Liver (tissue), 9 donors: ENCODE measurements around the gene PDCD1. TPM values are rescaled to one million over a fixed set of nuclear protein-coding genes. Genes with fewer than 3 reads are reported as not detected.
"Not testable (repeated sequence)": the region's sequence is repeated elsewhere in the genome, so short reads cannot be mapped to it uniquely, and the experiment has no call there.

Experiments
- DNase-seq: peaks from one replicate; pipeline ENCODE4 v3.0.0-alpha.2; 2017; ENCODE audit warnings: low spot score
- H3K27ac ChIP-seq, 2 donors: one replicate each; pipeline ENCODE4 v1.7.0; 2013; ENCODE audit warnings: inconsistent platforms in 2 of 2, low read length in 2 of 2, control low read depth in 1 of 2, low read depth in 1 of 2, mild to moderate bottlenecking in 1 of 2
- H3K27me3 ChIP-seq, 4 donors: one replicate each; pipeline versions ENCODE4 v1.6.1 to v1.7.0; 2013; ENCODE audit warnings: low read length in 3 of 4, inconsistent platforms in 1 of 4, mild to moderate bottlenecking in 1 of 4, moderate library complexity in 1 of 4; ENCODE audit not compliant: control insufficient read depth in 4 of 4, insufficient read depth in 4 of 4
- H3K36me3 ChIP-seq, 4 donors: one replicate each; pipeline versions ENCODE4 v1.6.1 to v1.7.0; 2013; ENCODE audit warnings: low read length in 3 of 4, mild to moderate bottlenecking in 3 of 4, low read depth in 1 of 4, moderate library complexity in 1 of 4; ENCODE audit not compliant: control insufficient read depth in 4 of 4, insufficient read depth in 3 of 4
- H3K4me1 ChIP-seq, 4 donors: one replicate each; pipeline versions ENCODE4 v1.6.1 to v1.7.0; 2013; ENCODE audit warnings: low read length in 3 of 4, mild to moderate bottlenecking in 3 of 4, moderate library complexity in 1 of 4; ENCODE audit not compliant: control insufficient read depth in 4 of 4, insufficient read depth in 4 of 4
- H3K4me3 ChIP-seq, 3 donors: one replicate each; pipeline versions ENCODE4 v1.6.1 to v1.7.0; 2013; ENCODE audit warnings: low read length in 3 of 3, control low read depth in 1 of 3, low read depth in 1 of 3, mild to moderate bottlenecking in 1 of 3
- H3K9ac ChIP-seq, 2 donors: one replicate each; pipeline ENCODE4 v1.7.0; 2013; ENCODE audit warnings: low read length in 2 of 2, mild to moderate bottlenecking in 2 of 2, moderate library complexity in 2 of 2, control low read depth in 1 of 2, low read depth in 1 of 2
- H3K9me3 ChIP-seq, 4 donors: one replicate each; pipeline versions ENCODE4 v1.6.1 to v1.7.0; 2013; ENCODE audit warnings: low read length in 3 of 4; ENCODE audit not compliant: control insufficient read depth in 4 of 4
- EGR1 ChIP-seq, 2 donors: IDR thresholded peaks; 2 replicates each; pipeline ENCODE4 v1.6.1; 2016 to 2018; ENCODE audit warnings: antibody characterized with exemption in 2 of 2, low read depth in 2 of 2
- FOXA1 ChIP-seq: IDR thresholded peaks from 2 replicates; pipeline ENCODE4 v1.6.1; 2016; ENCODE audit warnings: antibody characterized with exemption
- FOXA2 ChIP-seq: IDR thresholded peaks from 2 replicates; pipeline ENCODE4 v1.6.1; 2016; ENCODE audit warnings: antibody characterized with exemption
- GABPA ChIP-seq, 2 donors: IDR thresholded peaks in 1 of 2; conservative IDR thresholded peaks in 1 of 2; 2 replicates each; pipeline ENCODE4 v1.6.1; 2016; ENCODE audit warnings: antibody characterized with exemption in 2 of 2, mild to moderate bottlenecking in 1 of 2, moderate library complexity in 1 of 2
- HNF4A ChIP-seq, 2 donors: conservative IDR thresholded peaks; 2 replicates each; pipeline ENCODE4 v1.6.1; 2016; ENCODE audit warnings: antibody characterized with exemption in 2 of 2, mild to moderate bottlenecking in 2 of 2
- HNF4G ChIP-seq: IDR thresholded peaks from 2 replicates; pipeline ENCODE4 v1.6.1; 2016; ENCODE audit warnings: antibody characterized with exemption
- MAX ChIP-seq: IDR thresholded peaks from 2 replicates; pipeline ENCODE4 v1.6.1; 2016; ENCODE audit warnings: antibody characterized with exemption
- RAD21 ChIP-seq, 2 donors: IDR thresholded peaks; 2 replicates each; pipeline ENCODE4 v1.6.1; 2016; ENCODE audit warnings: antibody characterized with exemption in 2 of 2, mild to moderate bottlenecking in 2 of 2
- RXRA ChIP-seq, 2 donors: IDR thresholded peaks; 2 replicates each; pipeline ENCODE4 v1.6.1; 2017 to 2018; ENCODE audit warnings: antibody characterized with exemption in 2 of 2, mild to moderate bottlenecking in 1 of 2
- SP1 ChIP-seq: IDR thresholded peaks from 2 replicates; pipeline ENCODE4 v1.6.1; 2018; ENCODE audit warnings: antibody characterized with exemption, mild to moderate bottlenecking
- ZBTB33 ChIP-seq: IDR thresholded peaks from 2 replicates; pipeline ENCODE4 v1.6.1; 2016; ENCODE audit warnings: antibody characterized with exemption
- WGBS: extraction: QIAGEN DNeasy Blood & Tissue Kit; methylation state at CpG from one replicate; pipeline ENCODE4 v1.1.7; 2013; 5-methylcytosine and 5-hydroxymethylcytosine counted together
- polyA plus RNA-seq, 2 donors: library from polyadenylated mRNA; stranded (reverse) in 1 of 2; unstranded in 1 of 2; fragments of 200-250 nt in 1 of 2; fragments of >200 nt in 1 of 2; fragmentation: Nextera tagmentation in 1 of 2; extraction: Ambion mirVana in 1 of 2; gene quantifications; one replicate each; pipeline versions ENCODE4 v1.2.1 to v1.2.3, GENCODE V29; 2013 to 2015
- total RNA-seq, 2 donors: library from RNA; depleted of rRNA; stranded (reverse); fragments of >200 nt; gene quantifications; one replicate each; pipeline ENCODE4 v1.2.3, GENCODE V29; 2014
- TF ChIP-seq, protein P1 (sequence below): IDR thresholded peaks from 2 replicates; pipeline ENCODE4 v1.6.1; 2016; ENCODE audit warnings: antibody characterized with exemption, mild to moderate bottlenecking
- TF ChIP-seq, protein P2 (sequence below): IDR thresholded peaks from 2 replicates; pipeline ENCODE4 v1.6.1; 2016; ENCODE audit warnings: antibody characterized with exemption
- donor health status: healthy.
- donor health status: healthy.
- donor health status: healthy.
- donor health status: healthy.
- donor health status: healthy.

Gene PDCD1
- total and polyA plus RNA-seq, 4 donors = 0.20 to 0.37 (median 0.25) TPM; not detected in 1

- no peak for DNase-seq
- no peak overlapping the region for H3K9ac ChIP-seq
- H3K27me3 ChIP-seq = no peaks in the 10 kb centered on the region
- no peaks in the 10 kb centered on the region for H3K4me1 ChIP-seq
- WGBS = 73% methylated on average over 4 of the region's 4 CpGs
- H3K36me3 ChIP-seq = no peaks in the 10 kb centered on the region
- TF ChIP-seq SP1 (no peak), FOXA1 (no peak), RAD21 (IDR thresholded peaks at IDR 0.05) (no peak), EGR1 (IDR thresholded peaks at IDR 0.05; ENCODE audit: low read depth in 2 of 2) (no peak), RXRA (IDR thresholded peaks at IDR 0.05) (no peak), ZBTB33 (no peak), GABPA (IDR thresholded peaks at IDR 0.05 in 1 of 2, conservative IDR thresholded peaks at IDR 0.05 in 1 of 2) (no peak), MAX (no peak), HNF4G (no peak), HNF4A (conservative IDR thresholded peaks at IDR 0.05) (no peak)
- TF ChIP-seq, protein P1, sequence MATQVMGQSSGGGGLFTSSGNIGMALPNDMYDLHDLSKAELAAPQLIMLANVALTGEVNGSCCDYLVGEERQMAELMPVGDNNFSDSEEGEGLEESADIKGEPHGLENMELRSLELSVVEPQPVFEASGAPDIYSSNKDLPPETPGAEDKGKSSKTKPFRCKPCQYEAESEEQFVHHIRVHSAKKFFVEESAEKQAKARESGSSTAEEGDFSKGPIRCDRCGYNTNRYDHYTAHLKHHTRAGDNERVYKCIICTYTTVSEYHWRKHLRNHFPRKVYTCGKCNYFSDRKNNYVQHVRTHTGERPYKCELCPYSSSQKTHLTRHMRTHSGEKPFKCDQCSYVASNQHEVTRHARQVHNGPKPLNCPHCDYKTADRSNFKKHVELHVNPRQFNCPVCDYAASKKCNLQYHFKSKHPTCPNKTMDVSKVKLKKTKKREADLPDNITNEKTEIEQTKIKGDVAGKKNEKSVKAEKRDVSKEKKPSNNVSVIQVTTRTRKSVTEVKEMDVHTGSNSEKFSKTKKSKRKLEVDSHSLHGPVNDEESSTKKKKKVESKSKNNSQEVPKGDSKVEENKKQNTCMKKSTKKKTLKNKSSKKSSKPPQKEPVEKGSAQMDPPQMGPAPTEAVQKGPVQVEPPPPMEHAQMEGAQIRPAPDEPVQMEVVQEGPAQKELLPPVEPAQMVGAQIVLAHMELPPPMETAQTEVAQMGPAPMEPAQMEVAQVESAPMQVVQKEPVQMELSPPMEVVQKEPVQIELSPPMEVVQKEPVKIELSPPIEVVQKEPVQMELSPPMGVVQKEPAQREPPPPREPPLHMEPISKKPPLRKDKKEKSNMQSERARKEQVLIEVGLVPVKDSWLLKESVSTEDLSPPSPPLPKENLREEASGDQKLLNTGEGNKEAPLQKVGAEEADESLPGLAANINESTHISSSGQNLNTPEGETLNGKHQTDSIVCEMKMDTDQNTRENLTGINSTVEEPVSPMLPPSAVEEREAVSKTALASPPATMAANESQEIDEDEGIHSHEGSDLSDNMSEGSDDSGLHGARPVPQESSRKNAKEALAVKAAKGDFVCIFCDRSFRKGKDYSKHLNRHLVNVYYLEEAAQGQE = no peak
- TF ChIP-seq, protein P2, sequence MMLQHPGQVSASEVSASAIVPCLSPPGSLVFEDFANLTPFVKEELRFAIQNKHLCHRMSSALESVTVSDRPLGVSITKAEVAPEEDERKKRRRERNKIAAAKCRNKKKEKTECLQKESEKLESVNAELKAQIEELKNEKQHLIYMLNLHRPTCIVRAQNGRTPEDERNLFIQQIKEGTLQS = no peak
- H3K4me3 ChIP-seq = no peak overlapping the region
- H3K9me3 ChIP-seq = no peaks in the 10 kb centered on the region
- H3K27ac ChIP-seq = no peak overlapping the region
These were observed 23.1 kb downstream of the PDCD1 start for GRCh38 chr2:241835611-241836010.

DNA sequence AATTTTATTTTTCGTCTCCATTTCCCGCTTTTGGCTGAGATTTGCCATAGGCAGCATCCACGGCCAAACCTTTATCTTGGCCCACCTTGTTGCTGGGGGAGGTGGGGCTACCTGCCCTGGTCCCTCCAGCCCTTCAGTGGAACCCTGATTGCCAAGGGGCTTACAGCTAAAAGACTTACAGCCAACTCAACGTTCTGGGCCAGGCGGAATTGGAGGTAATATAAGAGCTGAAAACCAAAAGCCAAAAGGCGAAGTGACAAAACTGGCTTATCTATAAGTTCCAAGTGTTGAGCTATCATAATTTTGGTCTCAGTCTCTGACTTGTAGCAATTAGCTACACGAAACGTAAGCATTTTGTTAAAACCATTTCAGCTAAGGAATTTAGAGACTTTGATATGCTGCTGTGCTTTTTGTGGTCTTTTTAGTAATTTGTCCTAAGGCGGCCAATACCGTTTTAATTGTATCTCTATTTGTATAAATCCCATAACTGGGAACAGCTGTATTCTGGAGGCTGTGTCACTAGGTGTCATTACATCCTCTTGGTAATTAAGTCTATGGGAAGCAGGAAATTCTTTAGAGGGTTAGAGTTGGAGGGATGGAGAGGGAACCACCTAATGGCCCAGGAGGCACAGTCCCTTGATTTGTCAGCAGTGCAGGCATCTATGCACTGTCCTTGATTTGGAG, 24.0 kb downstream of the PDCD1 start:
- TF ChIP-seq FOXA2 (no peak), RAD21 (IDR thresholded peaks at IDR 0.05) (no peak), HNF4G (no peak), MAX (no peak)
- Histone ChIP-seq H3K9ac (no peak overlapping the region), H3K27ac (no peak overlapping the region), H3K9me3 (no peaks in the 10 kb centered on the region), H3K4me3 (no peak overlapping the region), H3K4me1 (no peaks in the 10 kb centered on the region), H3K36me3 (no peaks in the 10 kb centered on the region), H3K27me3 (no peaks in the 10 kb centered on the region)
- no peak for DNase-seq
- WGBS = 92% methylated on average over 10 of the region's 10 CpGs

DNA sequence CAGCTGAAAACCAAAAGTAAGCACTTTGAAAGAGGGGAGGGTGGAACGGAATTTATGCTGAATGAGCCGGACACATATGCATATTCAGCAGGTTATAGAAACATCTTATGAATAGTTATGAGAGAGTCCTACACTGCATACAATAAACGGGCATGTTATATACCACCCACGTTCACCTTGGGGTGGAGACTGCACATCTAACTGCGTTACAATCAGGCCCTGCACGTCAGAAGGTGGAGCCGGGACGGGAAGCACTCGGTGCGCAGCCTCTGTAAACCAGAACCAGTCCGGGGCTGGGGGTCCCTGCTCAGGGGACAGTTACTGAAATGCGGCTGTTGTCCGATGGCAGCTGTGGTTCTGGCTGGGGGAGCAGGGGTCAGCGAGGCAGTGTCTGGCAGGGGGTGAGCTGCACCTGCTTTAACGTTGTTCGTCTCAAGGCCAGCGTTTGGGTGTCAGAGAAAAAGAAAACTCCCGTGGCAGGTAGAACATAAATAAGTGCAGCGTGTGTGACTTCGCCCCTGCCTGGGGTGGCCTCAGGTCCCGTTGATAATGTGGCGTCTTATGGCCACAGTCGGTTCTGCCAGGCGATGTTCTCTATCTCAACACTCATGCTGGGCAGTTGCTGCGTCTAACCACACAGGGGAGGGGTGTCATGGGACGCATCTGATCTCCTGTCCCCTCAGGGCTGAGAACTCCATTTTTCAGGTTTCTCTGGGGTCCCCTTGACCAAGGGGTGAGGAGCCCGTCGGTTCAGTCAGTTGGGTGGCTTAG, 24.8 kb downstream of the PDCD1 start:
- not testable (repeated sequence) for H3K27ac ChIP-seq, H3K9ac ChIP-seq, H3K4me3 ChIP-seq, DNase-seq, H3K27me3 ChIP-seq, H3K9me3 ChIP-seq, H3K4me1 ChIP-seq, H3K36me3 ChIP-seq
- 86% methylated on average over 28 of the region's 28 CpGs for WGBS
